Panc1 (cell line): ENCODE measurements around the gene PLCB1. TPM values are rescaled to one million over a fixed set of nuclear protein-coding genes. Genes with fewer than 3 reads are reported as not detected.

ENCODE experiments used
- ATAC-seq: fragments of 200-7000 bp; cut with Tn5 transposase; 2 replicates; pipeline ENCODE4 v1.9.1; 2020; ENCODE audit warnings: mild to moderate bottlenecking, moderate library complexity
- BruUV-seq: library from RNA; stranded (reverse); fragments of 400-500 nt; replicated peaks from 2 replicates; lab custom pipeline; 2021; lab: Mats Ljungman, UMichigan
- CTCF ChIA-PET: fragments of 300-600 bp; sonication (Branson Sonifier 250); formaldehyde crosslinking; loops from one replicate; lab custom pipeline; 2022; ENCODE audit warnings: antibody characterized with exemption; lab: Charles Lee
- POLR2A ChIA-PET: fragments of 300-600 bp; sonication (Branson Sonifier 250); formaldehyde crosslinking; loops from one replicate; lab custom pipeline; 2022; ENCODE audit warnings: antibody characterized with exemption; lab: Charles Lee
- DNase-seq: peaks from one replicate; pipeline ENCODE4 v3.0.0-alpha.2; 2010; ENCODE audit warnings: low read depth, low spot score
- H3K27ac ChIP-seq: 2 replicates; pipeline ENCODE4 v1.5.1; 2011; ENCODE audit warnings: mild to moderate bottlenecking, low read length, inconsistent platforms
- H3K27me3 ChIP-seq: fragments of 200-500 bp; sonication (Bioruptor generic); 2 replicates; pipeline ENCODE4 v1.6.0; 2014; ENCODE audit warnings: low read length, inconsistent platforms; ENCODE audit not compliant: control insufficient read depth, insufficient read depth
- H3K36me3 ChIP-seq: fragments of 200-500 bp; sonication (Bioruptor generic); 2 replicates; pipeline ENCODE4 v1.5.1; 2014; ENCODE audit warnings: inconsistent platforms, mild to moderate bottlenecking, low read length, moderate library complexity; ENCODE audit not compliant: control insufficient read depth, insufficient read depth
- H3K4me1 ChIP-seq: 2 replicates; pipeline ENCODE4 v1.5.1; 2011; ENCODE audit warnings: inconsistent platforms, mild to moderate bottlenecking, low read length, moderate library complexity; ENCODE audit not compliant: control insufficient read depth, insufficient read depth
- H3K4me3 ChIP-seq, 2 experiments: 2 replicates each; pipeline ENCODE4 v1.5.1; 2011 to 2012; ENCODE audit warnings: low read depth in 2 of 2, low read length in 2 of 2, mild to moderate bottlenecking in 2 of 2, inconsistent platforms in 1 of 2, moderate library complexity in 1 of 2
- H3K9me3 ChIP-seq: fragments of 200-500 bp; sonication (Bioruptor generic); 2 replicates; pipeline ENCODE4 v1.5.1; 2014; ENCODE audit warnings: low read depth, mild to moderate bottlenecking, inconsistent platforms, low read length, moderate library complexity; ENCODE audit not compliant: control insufficient read depth, insufficient read depth
- POLR2AphosphoS5 ChIP-seq: IDR thresholded peaks from 2 replicates; pipeline ENCODE4 v1.6.1; 2012; ENCODE audit warnings: mild to moderate bottlenecking, low read depth, low read length, moderate library complexity
- REST ChIP-seq, 2 experiments: IDR thresholded peaks; 2 replicates each; pipeline ENCODE4 v1.6.1; 2011 to 2012; ENCODE audit warnings: low read depth in 2 of 2, control low read depth in 1 of 2, low read length in 1 of 2, mild to moderate bottlenecking in 1 of 2, moderate library complexity in 1 of 2; ENCODE audit not compliant: insufficient read depth in 1 of 2
- SIN3A ChIP-seq: IDR thresholded peaks from 2 replicates; pipeline ENCODE4 v1.6.1; 2012; ENCODE audit warnings: low read depth, mild to moderate bottlenecking, low read length, moderate library complexity, borderline replicate concordance; ENCODE audit not compliant: insufficient read depth
- TCF7L2 ChIP-seq: IDR thresholded peaks from 2 replicates; pipeline ENCODE4 v1.6.1; 2011; ENCODE audit warnings: mild to moderate bottlenecking, low read depth, low read length, inconsistent platforms
- in situ Hi-C: cut with HindIII; loops from 2 replicates; pipeline ENCODE4 v1.10.0; 2016; ENCODE audit warnings: low sequenced_read_pairs, low pct_unique_long_range_greater_than_20kb
- intact Hi-C: fragments of 100-400 bp; cut with micrococcal nuclease; formaldehyde crosslinking; loops from one replicate; pipeline ENCODE4 v1.10.0; 2022; ENCODE audit not compliant: unreplicated experiment
- total RNA-seq: library from RNA; stranded (reverse); gene quantifications from one replicate; pipeline ENCODE4 v1.2.1, GENCODE V29; 2021; ENCODE audit not compliant: unreplicated experiment
- TF ChIP-seq, protein P1 (sequence below): fragments of 450-650 bp; IDR thresholded peaks from 2 replicates; pipeline ENCODE4 v1.5.1; 2017; ENCODE audit warnings: mild to moderate bottlenecking

PLCB1 gene
- total RNA-seq, 1 experiment from 2014 or later, result 0.59 TPM

DNA sequence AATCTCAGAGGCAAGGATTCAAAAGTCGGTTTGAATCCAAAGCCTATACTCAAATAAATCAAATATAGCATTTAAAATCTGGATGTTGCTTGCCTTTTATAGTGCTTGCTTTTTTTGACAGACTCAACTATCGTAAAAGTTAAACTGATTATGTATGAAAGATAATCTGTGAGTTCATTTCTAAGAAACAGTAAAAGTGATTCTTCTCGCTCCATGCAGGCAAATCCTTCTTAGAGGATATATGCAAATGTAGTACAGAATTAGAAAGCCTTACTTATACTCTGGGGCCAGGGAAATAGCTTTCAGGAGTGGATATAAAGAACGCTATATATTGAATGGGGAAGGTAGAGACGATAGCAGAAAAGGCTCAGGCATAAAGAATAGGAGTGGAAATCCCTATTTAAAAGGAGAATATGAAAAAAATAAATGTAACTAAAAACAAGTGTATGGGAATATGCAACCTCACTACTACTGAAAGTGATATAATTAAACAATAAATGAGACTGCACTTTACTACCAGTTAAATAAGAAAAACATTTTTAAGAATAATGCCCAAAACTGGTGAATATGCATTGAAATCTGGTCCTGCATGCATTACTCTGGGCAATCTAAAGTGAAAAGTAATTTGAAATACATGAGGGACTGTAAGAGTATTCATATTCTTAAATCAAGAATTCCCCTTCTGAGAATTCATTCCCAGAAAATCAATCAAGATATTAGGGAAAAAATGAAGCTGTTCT lies 575.1 kb downstream of the PLCB1 start:
- ChIA-PET CTCF (no interaction called here), POLR2A (no interaction called here)
- Histone ChIP-seq H3K4me3 (no peak overlapping the region), H3K4me1 (no peaks in the 10 kb centered on the region), H3K27ac (no peak overlapping the region), H3K9me3 (no peaks in the 10 kb centered on the region), H3K36me3 (no peaks in the 10 kb centered on the region), H3K27me3 (no peaks in the 10 kb centered on the region)
- intact Hi-C loops, result no loop called here
- ATAC-seq (no peak), DNase-seq (no peak)
- no TSS peak for BruUV-seq
- TF ChIP-seq TCF7L2 (no peak), SIN3A (no peak), REST (IDR thresholded peaks at IDR 0.05; ENCODE audit: insufficient read depth in 1 of 2, low read depth in 2 of 2, low read length in 1 of 2) (no peak), POLR2AphosphoS5 (no peak)
- TF ChIP-seq, protein P1, sequence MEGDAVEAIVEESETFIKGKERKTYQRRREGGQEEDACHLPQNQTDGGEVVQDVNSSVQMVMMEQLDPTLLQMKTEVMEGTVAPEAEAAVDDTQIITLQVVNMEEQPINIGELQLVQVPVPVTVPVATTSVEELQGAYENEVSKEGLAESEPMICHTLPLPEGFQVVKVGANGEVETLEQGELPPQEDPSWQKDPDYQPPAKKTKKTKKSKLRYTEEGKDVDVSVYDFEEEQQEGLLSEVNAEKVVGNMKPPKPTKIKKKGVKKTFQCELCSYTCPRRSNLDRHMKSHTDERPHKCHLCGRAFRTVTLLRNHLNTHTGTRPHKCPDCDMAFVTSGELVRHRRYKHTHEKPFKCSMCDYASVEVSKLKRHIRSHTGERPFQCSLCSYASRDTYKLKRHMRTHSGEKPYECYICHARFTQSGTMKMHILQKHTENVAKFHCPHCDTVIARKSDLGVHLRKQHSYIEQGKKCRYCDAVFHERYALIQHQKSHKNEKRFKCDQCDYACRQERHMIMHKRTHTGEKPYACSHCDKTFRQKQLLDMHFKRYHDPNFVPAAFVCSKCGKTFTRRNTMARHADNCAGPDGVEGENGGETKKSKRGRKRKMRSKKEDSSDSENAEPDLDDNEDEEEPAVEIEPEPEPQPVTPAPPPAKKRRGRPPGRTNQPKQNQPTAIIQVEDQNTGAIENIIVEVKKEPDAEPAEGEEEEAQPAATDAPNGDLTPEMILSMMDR, result no peak
- in situ Hi-C loops, result no loop called here

DNA sequence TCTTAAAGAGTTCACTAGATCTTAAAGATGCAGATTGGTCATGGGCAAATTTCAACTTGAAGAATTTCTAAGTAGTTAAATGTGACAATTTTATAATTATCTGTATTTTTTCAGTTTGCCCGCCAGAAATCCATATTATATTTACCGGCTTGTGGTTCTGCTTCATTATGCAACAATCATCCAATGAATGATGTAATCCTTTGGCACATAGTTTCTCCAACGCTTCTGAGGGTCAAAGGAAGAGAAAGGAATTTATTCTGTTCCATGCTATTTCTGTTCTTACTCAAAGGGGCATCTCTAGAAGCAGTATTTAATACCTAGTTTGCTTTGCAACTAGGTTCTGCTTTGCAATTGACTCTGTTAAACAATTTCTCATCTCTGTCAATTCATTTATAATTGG lies 577.6 kb downstream of the PLCB1 start:
- intact Hi-C loops (no loop called here), in situ Hi-C loops (no loop called here)
- Histone ChIP-seq H3K4me1 (no peaks in the 10 kb centered on the region), H3K36me3 (no peaks in the 10 kb centered on the region), H3K9me3 (no peaks in the 10 kb centered on the region), H3K27me3 (no peaks in the 10 kb centered on the region), H3K27ac (no peak overlapping the region), H3K4me3 (no peak overlapping the region)
- ATAC-seq (no peak), DNase-seq (no peak)
- no TSS peak for BruUV-seq
- ChIA-PET POLR2A (no interaction called here), CTCF (interaction anchor here (0.5 kb wide), 1 partner anchor 224 kb away, joined by 6 read pairs; no protein-coding TSS in a partner anchor)
- no peak for TF ChIP-seq SIN3A
- TF ChIP-seq, protein P1, result no peak
- TF ChIP-seq REST (IDR thresholded peaks at IDR 0.05; ENCODE audit: insufficient read depth in 1 of 2, low read depth in 2 of 2, low read length in 1 of 2), result no peak
- TF ChIP-seq POLR2AphosphoS5, result no peak
- no peak for TF ChIP-seq TCF7L2
